Endothelial cell of hepatic sinusoid (primary cell): ENCODE results near the gene ZSWIM4.

Source experiments
- in situ Hi-C: cut with HindIII; loops from 2 replicates; pipeline ENCODE4 v1.10.0; 2017; ENCODE audit warnings: low sequenced_read_pairs

The ZSWIM4 gene

DNA sequence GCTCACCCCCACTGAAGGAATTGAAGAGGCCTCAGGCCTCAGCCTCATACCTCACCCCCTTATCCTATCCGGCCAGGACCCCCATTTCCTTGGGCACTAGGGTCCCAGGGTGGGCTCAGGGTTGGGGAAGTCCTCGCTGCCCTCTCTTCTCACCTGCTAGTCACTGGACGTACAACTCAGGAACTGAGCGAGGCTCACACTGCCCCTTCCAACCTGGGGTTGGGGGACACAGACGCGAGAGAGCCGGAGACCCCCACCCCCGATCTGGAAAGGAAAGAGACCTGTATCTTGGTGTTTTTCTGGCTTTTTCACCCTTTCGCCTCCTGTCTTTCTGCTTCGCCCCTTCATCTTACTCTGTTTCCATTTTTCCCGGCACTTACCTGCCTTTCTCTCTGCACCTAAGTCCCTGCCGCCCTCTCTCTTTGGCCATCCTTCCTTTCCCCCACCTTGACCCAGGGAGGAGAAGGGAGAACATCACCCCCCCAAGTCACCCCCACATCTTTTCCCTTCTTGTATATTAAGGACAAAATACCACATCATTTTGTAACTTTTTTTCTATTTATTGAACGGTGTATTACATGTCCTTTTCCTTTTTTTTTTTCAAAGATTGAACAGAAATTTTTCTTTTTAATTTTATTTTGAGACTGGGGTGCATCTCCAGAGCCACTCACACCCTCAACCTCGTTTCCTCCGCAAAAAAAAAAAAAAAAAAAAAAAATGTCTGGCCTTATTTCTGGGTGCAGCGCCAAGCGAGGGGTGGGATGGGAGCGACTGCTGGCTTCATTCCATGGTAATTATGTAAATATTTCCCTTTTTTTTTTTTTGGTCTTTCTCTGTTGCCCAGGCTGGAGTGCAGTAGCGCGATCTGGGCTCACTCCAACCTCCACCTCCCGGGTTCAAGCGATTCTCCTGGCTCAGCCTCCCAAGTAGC is 36.6 kb downstream of the ZSWIM4 start:
- in situ Hi-C loops = loop anchor here (5.0 to 10.0 kb wide), 2 partner anchors 35 to 97 kb away; partner anchors contain the start of gene ZSWIM4

- in situ Hi-C loops = loop anchor here (5.0 to 10.0 kb wide), 2 partner anchors 36 to 99 kb away; partner anchors contain the start of gene ZSWIM4
Measured at GRCh38 chr19:13833330-13834243, 38.3 kb downstream of the ZSWIM4 start.

- in situ Hi-C loops = loop anchor here (5.0 to 10.0 kb wide), 2 partner anchors 37 to 100 kb away; partner anchors contain the start of gene ZSWIM4
Measured at GRCh38 chr19:13834244-13835069, 39.2 kb downstream of the ZSWIM4 start.

DNA sequence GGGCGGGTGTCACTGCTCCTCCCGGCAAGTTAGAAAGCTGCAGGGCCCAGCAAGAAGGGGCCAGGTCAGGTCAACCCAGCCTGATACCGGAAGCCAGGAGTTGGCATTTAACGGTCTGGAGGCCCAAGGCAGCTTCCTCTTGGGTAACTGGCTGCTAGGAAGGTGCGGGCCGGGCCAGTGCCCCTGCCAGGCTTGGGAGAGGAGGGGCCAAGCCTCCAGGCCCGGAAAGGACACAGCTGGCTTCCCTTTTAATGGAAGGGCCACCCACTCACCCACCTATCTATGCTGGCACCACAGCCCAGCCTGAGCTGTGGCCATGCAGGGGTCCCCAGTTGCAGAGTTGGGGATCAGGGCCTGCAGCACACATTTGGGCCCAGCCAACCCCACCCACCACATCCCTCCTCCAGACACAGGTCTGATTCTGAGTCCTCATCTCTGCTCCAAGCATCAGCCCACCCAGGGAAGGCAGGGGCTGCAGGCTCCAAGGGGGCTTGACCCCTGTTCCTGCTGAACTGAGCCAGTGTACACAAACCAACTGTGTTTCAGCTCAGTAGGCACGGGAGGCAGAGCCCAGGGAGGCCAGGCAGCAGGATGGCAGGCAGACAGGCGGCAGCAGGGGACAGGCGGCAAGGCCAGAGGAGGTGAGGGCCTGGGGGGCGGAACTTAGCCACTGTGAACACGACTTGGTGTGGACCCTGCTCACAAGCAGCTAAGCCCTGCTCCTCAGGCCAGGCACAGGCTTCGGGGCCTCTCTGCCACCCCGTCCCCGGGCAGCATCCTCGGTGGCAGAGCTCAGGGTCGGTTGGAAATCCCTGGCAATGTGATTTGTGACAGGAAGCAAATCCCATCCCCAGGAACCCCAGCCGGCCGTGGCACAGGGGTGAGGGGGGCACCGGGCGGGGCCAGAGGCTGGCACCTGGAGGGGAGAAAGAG is 40.8 kb downstream of the ZSWIM4 start:
- in situ Hi-C loops = loop anchor here (10.0 kb wide), 1 partner anchor 101 kb away; no protein-coding TSS in a partner anchor

GRCh38 chr19:13838435-13839129 is 43.3 kb downstream of the ZSWIM4 start:
- in situ Hi-C loops = loop anchor here (10.0 kb wide), 1 partner anchor 104 kb away; no protein-coding TSS in a partner anchor

DNA sequence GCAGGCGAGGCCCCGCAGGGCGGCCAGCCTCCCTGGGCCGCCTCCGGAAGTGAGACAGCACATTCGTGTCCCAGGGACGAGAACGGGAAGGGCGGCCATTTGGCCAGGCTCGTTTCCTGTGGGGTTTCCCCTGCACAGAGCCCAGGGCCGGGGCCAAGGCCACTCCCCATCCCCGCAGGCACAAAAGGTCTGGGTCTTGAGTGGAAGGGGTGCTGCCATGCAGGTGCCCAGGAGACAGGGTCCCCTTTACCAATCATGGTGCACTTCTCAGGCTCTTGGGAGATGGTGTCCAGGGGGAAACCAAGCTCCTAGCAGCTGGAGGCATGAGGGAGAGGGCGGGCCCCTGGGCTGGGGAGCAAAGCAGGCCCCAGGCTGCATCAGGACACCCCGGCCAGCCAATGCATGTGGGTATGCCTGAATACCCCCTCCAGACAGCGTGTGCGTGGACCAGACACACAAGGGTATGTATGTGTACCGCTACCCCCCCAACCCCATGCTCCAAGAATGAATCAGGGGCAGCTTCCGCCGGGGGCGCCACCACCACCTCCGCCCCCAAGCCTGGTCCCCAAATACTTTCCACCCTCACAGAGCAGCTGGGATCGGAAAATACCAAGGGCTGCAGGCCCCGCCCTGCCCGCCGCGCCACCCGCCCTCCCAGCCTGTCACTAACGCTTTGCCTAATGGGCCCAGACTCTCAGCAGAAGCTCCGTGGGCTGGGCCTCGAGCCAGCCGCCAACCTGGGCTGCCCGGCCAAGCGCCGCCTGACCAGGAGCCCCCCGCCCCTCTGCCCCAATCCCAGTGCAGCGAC is 44.1 kb downstream of the ZSWIM4 start:
- in situ Hi-C loops = loop anchor here (10.0 kb wide), 1 partner anchor 105 kb away; no protein-coding TSS in a partner anchor

- in situ Hi-C loops = loop anchor here (10.0 kb wide), 1 partner anchor 105 kb away; no protein-coding TSS in a partner anchor
Measured at GRCh38 chr19:13839938-13840304, 44.7 kb downstream of the ZSWIM4 start.

DNA sequence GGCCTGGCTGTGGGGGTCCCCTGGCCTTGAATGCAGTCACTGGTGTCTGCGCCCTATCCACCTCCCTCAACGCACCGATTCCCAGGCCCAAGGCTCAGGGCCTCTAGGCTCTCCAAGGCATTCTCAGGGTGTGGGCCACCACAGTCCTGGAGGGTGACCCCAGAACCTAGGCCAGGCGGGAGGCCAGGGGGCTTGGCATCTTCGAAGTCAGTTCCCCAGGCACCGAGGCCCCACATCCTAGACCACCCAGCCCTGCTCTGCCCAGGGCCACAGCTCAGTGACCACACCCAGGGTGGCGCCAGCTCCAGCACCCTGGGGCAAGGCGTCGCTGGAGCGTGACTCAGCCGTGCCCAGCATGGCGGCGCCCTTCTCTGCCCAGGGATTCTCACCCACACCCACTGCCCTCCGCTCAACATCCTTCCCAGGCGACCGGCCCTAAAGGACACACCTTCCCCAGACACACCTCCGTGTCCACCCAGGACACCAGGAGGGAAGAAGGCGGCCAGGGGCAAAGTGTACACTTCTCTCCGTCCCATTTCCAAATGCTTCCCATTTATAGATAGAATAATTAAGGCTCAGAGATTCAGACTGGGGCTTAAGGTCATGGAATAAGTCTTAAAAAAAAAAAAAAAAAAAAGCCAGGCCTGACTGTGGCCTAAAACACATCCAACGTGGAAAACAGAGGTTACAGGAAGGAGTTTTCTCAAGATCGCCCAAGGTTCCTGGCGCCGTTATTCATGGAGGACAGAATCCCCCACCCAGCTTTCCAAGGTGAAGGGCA is 45.3 kb downstream of the ZSWIM4 start:
- in situ Hi-C loops = no loop called here

GRCh38 chr19:13841086-13841961 is 46.1 kb downstream of the ZSWIM4 start:
- in situ Hi-C loops = no loop called here

- in situ Hi-C loops = no loop called here
Measured at GRCh38 chr19:13841962-13842290, 46.7 kb downstream of the ZSWIM4 start.

DNA sequence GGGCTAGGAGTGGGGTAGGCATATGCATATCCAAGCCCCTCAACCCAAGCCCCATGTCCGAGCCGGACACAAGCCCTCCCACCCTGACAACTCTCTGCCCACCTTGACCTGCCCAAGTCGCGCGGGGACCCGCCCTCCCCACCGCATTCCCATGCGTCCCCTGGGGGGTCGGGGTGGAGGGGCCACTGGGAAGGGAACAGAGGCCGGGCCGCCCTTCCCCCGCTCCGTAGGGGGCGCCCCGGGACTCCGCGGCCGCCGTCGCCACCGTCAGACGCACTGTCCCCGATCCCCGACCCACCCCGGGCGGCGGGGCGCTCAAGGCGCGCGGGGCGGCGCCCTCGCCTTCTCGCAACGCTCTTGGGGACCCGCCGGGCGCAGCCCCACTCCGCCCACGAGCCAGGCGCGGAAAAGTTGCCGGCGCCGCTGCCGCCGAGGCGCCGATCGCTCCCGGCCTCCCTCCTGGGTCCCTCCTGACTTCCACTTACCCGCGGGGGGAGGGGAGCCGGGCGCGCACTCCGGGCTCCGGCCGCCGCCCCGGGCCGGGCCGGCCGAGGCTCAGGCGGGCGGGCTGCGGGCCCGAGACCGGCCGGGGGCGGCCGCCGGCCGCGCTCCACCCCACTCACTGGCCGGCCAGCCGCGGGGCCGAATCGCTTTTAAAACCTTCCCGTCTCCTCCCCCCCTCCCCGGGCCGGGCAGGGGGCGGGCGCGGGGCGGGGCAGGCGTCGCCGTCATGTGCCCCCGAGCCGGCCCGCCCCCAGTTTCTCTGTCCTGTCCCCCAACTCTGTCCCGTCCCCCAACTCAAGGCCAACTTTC is 47.3 kb downstream of the ZSWIM4 start:
- in situ Hi-C loops = no loop called here

DNA sequence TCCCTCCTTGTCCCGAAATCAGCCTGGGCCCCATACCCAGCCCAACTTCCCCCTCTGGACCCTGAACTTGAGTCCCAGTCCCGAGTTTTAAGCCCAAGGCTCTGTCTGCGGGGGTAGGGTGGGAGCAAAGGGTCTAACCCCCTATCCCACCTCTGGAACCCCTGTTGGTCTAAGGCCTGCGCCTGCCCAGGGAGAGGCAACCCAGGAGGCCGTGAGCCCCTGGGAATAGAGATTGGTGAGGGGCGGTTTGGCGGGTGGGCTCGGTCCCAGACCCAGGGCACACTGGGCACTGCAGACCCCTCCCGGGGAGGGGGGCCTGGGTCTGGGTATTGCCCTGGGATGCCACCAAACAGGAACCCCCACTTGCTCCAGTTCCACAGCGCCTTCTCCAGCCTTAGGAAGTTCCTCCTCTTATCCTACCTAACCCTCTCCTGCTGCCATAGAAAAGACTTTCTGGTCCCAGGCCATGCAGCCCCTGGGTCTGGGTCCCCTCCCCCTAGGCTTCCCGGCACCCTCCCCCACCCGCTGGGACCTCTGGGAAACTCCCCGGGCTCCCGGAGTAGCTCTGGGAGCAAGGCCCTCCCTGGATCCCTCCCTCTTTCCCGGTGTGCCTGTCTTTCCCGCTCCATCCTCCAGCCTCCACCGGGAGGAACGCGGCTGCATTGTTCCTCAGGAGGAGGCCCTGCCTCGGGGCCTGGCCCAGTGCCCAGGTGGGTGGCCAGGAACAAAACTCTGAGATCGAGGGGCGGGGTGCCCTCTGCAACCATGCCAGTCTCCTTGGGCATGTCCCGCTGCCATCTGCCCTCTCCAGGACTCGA is 48.1 kb downstream of the ZSWIM4 start:
- in situ Hi-C loops = no loop called here

DNA sequence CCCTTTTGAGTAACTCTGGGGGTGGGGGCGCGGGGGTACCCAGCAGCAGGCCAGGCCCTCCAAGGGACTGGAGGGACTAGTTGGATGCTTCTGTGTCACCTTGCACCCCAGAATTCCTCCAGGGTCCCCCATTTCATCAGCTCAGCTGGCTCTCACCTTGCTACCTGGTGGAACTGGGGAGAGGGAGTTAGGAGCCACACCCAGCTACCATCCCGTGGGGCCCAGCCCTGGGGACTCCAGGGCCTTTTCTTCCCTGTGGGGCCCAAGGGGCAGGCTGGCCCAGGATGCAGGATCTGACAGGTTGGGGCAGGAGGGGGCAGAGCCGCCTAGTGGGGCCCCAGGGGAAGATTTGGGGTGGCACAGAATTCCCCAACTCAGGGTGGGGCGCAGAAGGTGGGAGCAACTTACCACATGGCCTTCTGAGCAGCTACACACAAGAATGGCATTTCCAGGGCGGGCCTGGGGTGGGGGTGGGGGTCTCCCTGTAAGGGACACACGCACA is 48.9 kb downstream of the ZSWIM4 start:
- in situ Hi-C loops = no loop called here
